ENCODE measurements around the gene MAP10. TPM values are rescaled to one million over a fixed set of nuclear protein-coding genes. Genes with fewer than 3 reads are reported as not detected.

The MAP10 gene, protein sequence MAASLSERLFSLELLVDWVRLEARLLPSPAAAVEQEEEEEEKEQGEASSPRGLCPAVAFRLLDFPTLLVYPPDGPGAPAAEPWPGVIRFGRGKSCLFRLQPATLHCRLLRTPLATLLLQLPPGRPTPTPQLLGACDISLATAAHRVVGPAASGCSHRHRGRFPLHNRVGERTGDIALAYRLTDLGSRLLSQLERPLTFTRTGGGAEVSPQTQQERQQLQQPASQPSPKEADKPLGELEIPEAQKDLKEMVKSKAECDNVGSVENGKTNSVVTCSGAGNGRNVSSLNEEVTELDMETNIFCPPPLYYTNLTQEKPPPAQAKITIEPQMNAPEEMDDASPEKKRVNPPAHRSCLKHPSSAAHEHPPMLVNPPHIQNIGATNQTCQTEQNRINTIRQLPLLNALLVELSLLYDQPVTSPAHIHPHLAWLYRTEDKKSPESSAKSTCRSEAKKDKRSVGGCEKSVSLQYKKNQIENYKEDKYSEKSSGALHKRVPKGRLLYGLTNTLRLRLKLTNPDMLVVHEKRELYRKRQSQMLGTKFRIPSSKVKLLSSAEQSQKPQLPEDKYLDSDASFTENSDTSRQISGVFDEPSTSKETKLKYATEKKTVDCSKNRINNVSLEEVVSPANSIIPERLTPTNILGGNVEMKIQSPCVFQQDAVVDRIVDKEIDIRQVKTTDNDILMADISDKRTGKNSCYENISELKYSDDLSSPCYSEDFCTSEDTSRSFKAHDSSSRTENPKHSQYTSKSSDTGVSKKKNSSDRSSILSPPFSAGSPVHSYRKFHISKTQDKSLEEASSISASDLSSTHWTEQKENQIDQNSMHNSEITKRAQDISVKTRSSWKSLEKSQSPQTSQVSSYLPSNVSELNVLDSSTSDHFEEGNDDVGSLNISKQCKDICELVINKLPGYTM
- 0.75 to 1.1 TPM (median 1.0 TPM) in 5 replicates for total RNA-seq (2022; extraction: Qiagen RNA extraction; ENCODE audit: low read depth)

DNA sequence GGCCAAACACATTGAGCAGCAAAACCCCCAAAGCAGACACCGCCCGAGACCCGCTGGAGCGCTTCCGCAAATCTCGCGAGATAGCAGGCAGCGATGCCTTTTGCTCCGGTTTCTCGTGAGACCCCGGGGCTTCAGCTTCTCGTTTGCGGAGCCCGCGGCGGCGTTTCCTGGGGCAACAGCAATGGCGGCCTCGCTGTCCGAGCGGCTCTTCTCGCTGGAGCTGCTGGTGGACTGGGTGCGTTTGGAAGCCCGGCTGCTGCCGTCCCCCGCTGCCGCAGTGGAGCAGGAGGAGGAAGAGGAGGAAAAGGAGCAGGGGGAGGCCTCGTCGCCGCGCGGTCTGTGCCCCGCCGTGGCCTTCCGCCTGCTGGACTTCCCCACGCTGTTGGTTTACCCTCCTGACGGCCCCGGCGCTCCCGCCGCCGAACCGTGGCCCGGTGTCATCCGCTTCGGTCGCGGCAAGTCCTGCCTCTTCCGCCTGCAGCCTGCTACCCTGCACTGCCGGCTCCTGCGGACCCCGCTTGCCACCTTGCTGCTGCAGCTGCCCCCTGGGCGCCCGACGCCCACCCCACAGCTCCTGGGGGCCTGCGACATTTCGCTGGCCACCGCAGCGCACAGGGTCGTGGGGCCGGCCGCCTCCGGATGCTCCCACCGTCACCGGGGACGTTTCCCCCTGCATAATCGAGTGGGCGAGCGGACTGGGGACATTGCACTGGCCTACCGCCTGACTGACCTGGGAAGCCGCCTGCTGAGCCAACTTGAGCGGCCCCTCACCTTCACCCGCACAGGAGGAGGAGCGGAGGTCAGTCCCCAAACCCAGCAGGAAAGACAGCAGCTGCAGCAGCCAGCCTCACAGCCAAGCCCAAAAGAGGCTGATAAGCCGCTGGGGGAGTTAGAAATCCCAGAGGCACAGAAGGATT lies at the start of gene MAP10:
MAP10 (plus strand) TSS at position 148 of the 917 bp plus-strand sequence; CDS start at position 182, 34 bp downstream.

Other genes with a start within 250 kb of the MAP10 start
- gene SIPA1L2, start 175.3 kb upstream of the MAP10 start, total RNA-seq (2022; extraction: Qiagen RNA extraction; ENCODE audit: low read depth) = 7.8 to 9.0 TPM (median 8.8 TPM) in 5 replicates
- gene NTPCR, start 145.2 kb downstream of the MAP10 start, total RNA-seq (2022; extraction: Qiagen RNA extraction; ENCODE audit: low read depth) = 84.6 to 100 TPM (median 87.5 TPM) in 5 replicates

All from A549 treated with CpdA at 1 μM for 4 hours (cell line).